T47D (cell line): Measurements from ENCODE around the gene BICD1.

Experiments
- DNase-seq, 2 experiments: peaks; one replicate each; pipeline versions ENCODE4 v3.0.0 to v3.0.0-alpha.2; 2011 to 2012; ENCODE audit warnings: low read depth in 1 of 2, low spot score in 1 of 2
- JUND ChIP-seq: IDR thresholded peaks from 2 replicates; pipeline ENCODE4 v1.6.1; 2012; ENCODE audit warnings: low read depth
- in situ Hi-C: cut with HindIII; loops from 2 replicates; pipeline ENCODE4 v1.10.0; 2016; ENCODE audit warnings: low sequenced_read_pairs, low pct_unique_long_range_greater_than_20kb

Gene BICD1

DNA sequence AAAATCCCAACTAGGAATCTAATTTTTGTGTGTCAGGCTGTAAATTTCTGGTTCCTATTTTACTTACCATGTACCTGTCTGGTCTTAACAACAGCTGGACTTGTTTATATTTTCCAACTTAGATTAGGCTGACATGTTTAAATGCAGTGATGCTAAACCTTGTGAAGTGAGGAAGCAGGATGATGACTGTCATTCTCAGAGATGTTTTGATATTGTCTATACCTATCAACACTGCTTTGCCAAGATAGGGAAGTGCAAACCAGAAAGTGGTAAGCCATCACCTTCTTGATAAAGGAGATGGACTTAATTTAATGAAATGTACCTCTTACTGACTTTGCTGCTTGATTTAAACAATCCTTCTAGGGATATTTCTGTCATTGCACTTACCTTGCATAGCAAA lies 2.1 kb downstream of the BICD1 start:
- in situ Hi-C loops: no loop called here
- no peak for DNase-seq
- no peak for TF ChIP-seq JUND

DNA sequence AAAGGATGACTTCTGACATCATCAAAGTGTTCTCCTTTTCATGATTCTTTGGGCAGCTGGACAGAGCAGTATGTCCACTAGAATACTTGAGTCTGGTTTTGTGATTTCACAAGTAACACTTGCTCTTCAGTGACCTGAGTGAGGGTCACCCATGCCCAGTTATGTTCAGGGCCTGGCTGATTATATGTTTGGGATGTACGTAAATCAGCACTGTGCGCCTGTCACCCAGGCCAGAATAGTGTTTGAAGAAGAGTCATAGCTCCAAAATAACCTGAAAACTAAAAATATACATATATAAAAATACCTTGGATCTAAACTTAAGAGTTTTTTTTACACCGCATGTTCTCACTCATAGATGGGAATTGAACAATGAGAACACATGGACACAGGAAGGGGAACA lies 3.8 kb downstream of the BICD1 start:
- no peak for TF ChIP-seq JUND
- no peak for DNase-seq
- in situ Hi-C loops: no loop called here

GRCh38 chr12:32110942-32111341 lies 4.3 kb downstream of the BICD1 start:
- no peak for TF ChIP-seq JUND
- in situ Hi-C loops: no loop called here
- DNase-seq: no peak

- in situ Hi-C loops: no loop called here
- TF ChIP-seq JUND: no peak
- peak in 1 of 2 experiments; percentile 39 for DNase-seq
Observed at GRCh38 chr12:32115404-32116104, 8.9 kb downstream of the BICD1 start.

GRCh38 chr12:32116897-32117296 lies 10.2 kb downstream of the BICD1 start:
- in situ Hi-C loops: no loop called here
- no peak for TF ChIP-seq JUND
- no peak for DNase-seq

DNA sequence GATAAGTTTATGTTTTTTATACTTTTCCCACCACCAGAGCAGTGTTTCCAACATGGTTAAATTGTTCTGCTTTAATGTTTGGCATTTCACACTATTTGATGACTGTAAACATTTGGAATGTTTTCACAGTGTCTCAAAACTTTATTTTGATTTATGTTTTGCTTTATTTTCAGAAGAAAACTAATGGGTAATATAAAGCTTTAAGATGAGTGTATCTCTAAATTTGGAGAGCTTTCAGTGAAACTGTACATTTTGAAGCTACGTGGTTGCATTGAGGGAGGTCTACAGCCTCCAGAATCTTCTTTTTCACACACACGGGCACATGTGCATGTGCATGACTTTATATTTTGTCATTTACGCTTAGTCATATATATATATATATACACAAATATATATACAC lies 10.7 kb downstream of the BICD1 start:
- in situ Hi-C loops: no loop called here
- no peak for DNase-seq
- no peak for TF ChIP-seq JUND

DNA sequence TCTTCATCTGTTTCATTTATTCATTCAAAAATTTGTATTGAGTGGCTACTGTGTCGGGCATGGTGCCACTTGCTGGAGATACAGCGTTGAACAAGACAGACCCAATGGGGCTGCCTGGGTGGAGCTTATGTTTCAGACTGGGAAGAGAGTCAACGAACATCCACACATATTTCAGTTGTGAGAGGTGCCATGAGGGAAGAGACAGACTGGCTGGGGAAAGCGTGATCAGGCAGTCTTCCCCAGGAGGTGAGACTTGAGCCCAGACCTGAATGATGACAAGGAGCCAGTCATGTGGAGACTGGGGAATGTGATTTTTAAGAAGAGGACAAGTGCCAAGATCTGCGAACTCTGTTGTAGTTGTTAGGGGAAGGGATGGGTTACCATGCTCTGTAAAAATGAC lies 12.2 kb downstream of the BICD1 start:
- TF ChIP-seq JUND: no peak
- DNase-seq: no peak
- in situ Hi-C loops: no loop called here

- DNase-seq: no peak
- in situ Hi-C loops: no loop called here
- TF ChIP-seq JUND: no peak
Observed at GRCh38 chr12:32120419-32120818, 13.8 kb downstream of the BICD1 start.

DNA sequence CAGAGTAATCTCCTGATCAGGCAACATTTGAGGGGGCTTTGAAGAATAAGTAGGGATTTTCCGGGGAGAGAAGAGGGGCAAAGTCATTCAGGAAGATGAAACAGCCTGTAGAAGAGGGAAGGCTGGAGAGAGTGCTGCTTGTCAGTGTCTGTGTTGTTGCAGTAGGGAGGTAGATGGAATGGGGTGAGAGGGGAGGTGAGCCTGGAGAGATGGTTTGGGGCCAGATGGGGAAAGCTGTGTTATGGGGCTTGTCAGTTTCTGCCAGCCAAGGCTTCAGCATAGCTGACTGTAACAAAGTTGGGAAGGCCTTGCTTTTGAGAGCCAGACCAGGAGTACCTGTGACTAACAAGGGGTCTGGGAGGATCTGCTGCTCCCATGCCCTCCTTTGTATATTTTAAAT lies 18.0 kb downstream of the BICD1 start:
- DNase-seq: no peak
- in situ Hi-C loops: no loop called here

DNA sequence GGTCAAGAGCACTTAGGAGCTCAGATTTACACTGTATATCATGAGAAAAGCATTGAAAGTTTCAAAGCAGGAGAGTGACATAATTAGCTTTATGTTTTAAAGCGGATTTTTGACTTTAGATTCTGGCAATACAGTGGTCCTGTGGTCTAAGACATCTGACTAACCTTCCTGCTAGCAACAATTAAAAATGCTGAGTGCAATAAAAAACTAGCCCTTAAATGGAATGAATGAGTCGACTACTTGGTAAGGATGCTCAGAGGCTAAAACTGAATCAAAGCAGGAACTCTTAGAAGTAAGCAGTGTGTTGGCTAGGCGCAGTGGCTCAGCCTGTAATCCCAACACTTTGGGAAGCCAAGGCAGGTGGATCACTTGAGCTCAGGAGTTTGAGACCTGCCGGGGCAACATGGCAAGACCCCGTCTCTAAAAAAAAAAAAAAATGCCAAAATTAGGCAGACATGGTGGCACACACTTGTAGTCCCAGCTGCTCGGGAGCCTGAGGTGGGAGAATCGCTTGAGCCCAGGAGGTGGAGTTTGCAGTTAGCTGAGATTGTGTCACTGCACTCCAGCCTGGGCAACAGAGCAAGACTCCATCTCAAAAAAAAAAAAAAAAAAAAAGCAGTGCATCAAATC lies 18.9 kb downstream of the BICD1 start:
- in situ Hi-C loops: no loop called here
- no peak for TF ChIP-seq JUND
- DNase-seq: no peak

More for the DNA sequence above, 18.0 kb downstream of the BICD1 start:
- no peak for TF ChIP-seq JUND

DNA sequence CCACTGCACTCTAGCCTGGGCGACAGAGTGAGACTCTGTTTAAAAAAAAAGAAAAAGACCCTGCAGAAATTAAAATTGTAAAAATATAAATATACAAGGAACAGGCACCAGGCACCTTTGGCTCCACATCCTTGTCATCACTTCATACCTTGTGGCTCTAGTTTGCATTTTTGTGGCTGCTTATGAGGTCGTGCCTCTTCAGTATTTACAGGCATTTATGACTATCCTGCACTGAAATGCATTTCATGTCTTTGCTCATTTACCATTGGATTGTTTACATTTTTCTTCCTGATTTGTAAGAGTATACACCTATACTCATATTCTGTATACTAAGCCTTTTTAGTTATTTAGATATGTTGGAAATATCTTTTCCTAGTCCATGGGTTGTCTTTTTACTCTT lies 20.1 kb downstream of the BICD1 start:
- DNase-seq: peak in 1 of 2 experiments; percentile 38
- in situ Hi-C loops: no loop called here
- no peak for TF ChIP-seq JUND

GRCh38 chr12:32131666-32132065 lies 25.0 kb downstream of the BICD1 start:
- in situ Hi-C loops: no loop called here

DNA sequence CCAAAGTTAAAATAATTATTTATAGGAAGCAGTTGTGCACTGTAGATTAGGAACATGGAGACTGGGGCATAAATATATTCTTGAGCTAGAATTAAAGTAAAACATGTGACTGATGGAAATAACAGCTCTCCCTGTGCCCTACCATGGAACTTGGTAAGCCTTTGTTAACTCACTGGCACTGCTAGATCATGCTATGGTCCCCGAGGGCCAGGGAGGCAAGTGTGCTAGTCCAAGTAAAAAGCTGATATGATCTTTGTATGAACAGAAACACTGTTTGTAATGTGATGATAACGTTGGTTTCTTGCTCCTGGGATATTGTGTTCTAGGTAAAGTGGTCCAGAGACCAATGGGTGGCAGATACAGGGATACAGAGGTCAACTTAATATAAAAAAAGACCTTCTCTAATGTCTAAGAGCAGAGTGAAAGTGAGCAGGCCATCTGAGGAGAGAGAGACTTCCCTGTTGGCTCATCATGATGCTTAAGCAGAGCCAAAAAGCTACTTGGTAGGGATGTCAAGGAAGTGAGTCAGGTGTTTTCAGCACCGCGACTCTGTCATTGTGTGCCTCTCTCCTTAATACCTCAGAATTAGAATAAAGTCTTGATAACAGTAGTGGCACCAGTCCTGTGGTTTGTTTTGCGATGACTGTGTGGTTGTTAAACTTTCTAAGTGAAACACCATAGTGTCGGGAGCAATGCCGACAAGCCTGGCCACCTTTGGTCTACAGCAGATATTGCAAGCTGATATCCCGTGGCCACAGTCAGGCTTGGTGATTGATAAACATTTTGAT lies 27.6 kb downstream of the BICD1 start:
- in situ Hi-C loops: no loop called here
- no peak for DNase-seq
- no peak for TF ChIP-seq JUND

More at GRCh38 chr12:32131666-32132065, 25.0 kb downstream of the BICD1 start:
- no peak for TF ChIP-seq JUND
- no peak for DNase-seq
